ENCODE results near the gene RHOBTB3. TPM values are rescaled to one million over a fixed set of nuclear protein-coding genes. Genes with fewer than 3 reads are reported as not detected.

Gene RHOBTB3
- total and polyA plus RNA-seq, 4 donors: 12.9 to 150 (median 30.6) TPM

GRCh38 chr5:95729115-95730010, 1.8 kb upstream of the RHOBTB3 start:
- H3K27ac ChIP-seq (ENCODE audit: low read depth in 1 of 2, low read length in 1 of 2): no peak overlapping the region

GRCh38 chr5:95730011-95730700, 980 bp upstream of the RHOBTB3 start:
- no peak for TF ChIP-seq CTCF (IDR thresholded peaks at IDR 0.05; ENCODE audit: control extremely low read depth, extremely low read depth)
- peak overlapping the region; percentile 53 to 87 for H3K9ac ChIP-seq (ENCODE audit: insufficient read depth in 1 of 2, low read length in 2 of 2)
- peaks cover 0 to 3% (median 0%) of the 10 kb centered on the region in 4 donors for H3K9me3 ChIP-seq (ENCODE audit: control insufficient read depth in 4 of 4, insufficient read depth in 3 of 4, low read length in 3 of 4)
- DNase-seq: no peak
- H3K27ac ChIP-seq (ENCODE audit: low read depth in 1 of 2, low read length in 1 of 2): peak overlapping the region in 1 of 2 donors; percentile 47
- no peak overlapping the region for H3K4me3 ChIP-seq
- H3K36me3 ChIP-seq (ENCODE audit: control insufficient read depth in 4 of 4, insufficient read depth in 4 of 4, low read length in 4 of 4): no peaks in the 10 kb centered on the region
- H3K4me1 ChIP-seq (ENCODE audit: control insufficient read depth in 5 of 5, insufficient read depth in 5 of 5, low read length in 5 of 5): peaks cover 2 to 84% (median 34%) of the 10 kb centered on the region in 5 donors
- 32 to 43% methylated on average over 11 of the region's 11 CpGs for WGBS, 2 donors
- ATAC-seq (ENCODE audit: insufficient read depth, low FRiP score): no peak
- no peaks in the 10 kb centered on the region for H3K27me3 ChIP-seq (ENCODE audit: control insufficient read depth in 3 of 3, insufficient read depth in 3 of 3, low read length in 2 of 3)

More at GRCh38 chr5:95729115-95730010, 1.8 kb upstream of the RHOBTB3 start:
- Histone ChIP-seq H3K4me1 (ENCODE audit: control insufficient read depth in 5 of 5, insufficient read depth in 5 of 5, low read length in 5 of 5) (peaks cover 2 to 82% (median 30%) of the 10 kb centered on the region in 5 donors), H3K27me3 (ENCODE audit: control insufficient read depth in 3 of 3, insufficient read depth in 3 of 3, low read length in 2 of 3) (no peaks in the 10 kb centered on the region), H3K9me3 (ENCODE audit: control insufficient read depth in 4 of 4, insufficient read depth in 3 of 4, low read length in 3 of 4) (peaks cover 0 to 3% (median 0%) of the 10 kb centered on the region in 4 donors), H3K36me3 (ENCODE audit: control insufficient read depth in 4 of 4, insufficient read depth in 4 of 4, low read length in 4 of 4) (no peaks in the 10 kb centered on the region), H3K4me3 (no peak overlapping the region), H3K9ac (ENCODE audit: insufficient read depth in 1 of 2, low read length in 2 of 2) (no peak overlapping the region)
- 91 to 93% methylated on average over 8 of the region's 8 CpGs for WGBS, 2 donors
- ATAC-seq (ENCODE audit: insufficient read depth, low FRiP score): no peak
- TF ChIP-seq CTCF (IDR thresholded peaks at IDR 0.05; ENCODE audit: control extremely low read depth, extremely low read depth): no peak
- DNase-seq: peak in 1 of 3 donors; percentile 14

GRCh38 chr5:95731571-95732554, 727 bp downstream of the RHOBTB3 start:
- peak overlapping the region; percentile 53 to 78 for H3K9ac ChIP-seq (ENCODE audit: insufficient read depth in 1 of 2, low read length in 2 of 2)
- H3K27me3 ChIP-seq (ENCODE audit: control insufficient read depth in 3 of 3, insufficient read depth in 3 of 3, low read length in 2 of 3): no peaks in the 10 kb centered on the region
- no peak for TF ChIP-seq CTCF (IDR thresholded peaks at IDR 0.05; ENCODE audit: control extremely low read depth, extremely low read depth)
- ATAC-seq (ENCODE audit: insufficient read depth, low FRiP score): peak; percentile 21
- peak overlapping the region; percentile 78 for H3K4me3 ChIP-seq
- H3K36me3 ChIP-seq (ENCODE audit: control insufficient read depth in 4 of 4, insufficient read depth in 4 of 4, low read length in 4 of 4): no peaks in the 10 kb centered on the region
- H3K4me1 ChIP-seq (ENCODE audit: control insufficient read depth in 5 of 5, insufficient read depth in 5 of 5, low read length in 5 of 5): peaks cover 2 to 81% (median 33%) of the 10 kb centered on the region in 5 donors
- H3K9me3 ChIP-seq (ENCODE audit: control insufficient read depth in 4 of 4, insufficient read depth in 3 of 4, low read length in 3 of 4): peaks cover 0 to 3% (median 0%) of the 10 kb centered on the region in 4 donors
- H3K27ac ChIP-seq (ENCODE audit: low read depth in 1 of 2, low read length in 1 of 2): peak overlapping the region; percentile 91 to 96
- peak; percentile 60 to 72 (median 70) for DNase-seq
- 2 to 3% methylated on average over 57 to 64 of the region's 64 CpGs for WGBS, 2 donors
